ENCODE data around the gene RHBDD1. TPM values are rescaled to one million over a fixed set of nuclear protein-coding genes. Genes with fewer than 3 reads are reported as not detected.
A peak's percentile ranks its signal among the peaks of the same experiment; 100 is the strongest.

RHBDD1 gene
- total RNA-seq, 3 donors from 2014 or later (not counting 1 experiment from before 2014, with no cell fraction given), result 33.7 to 49.7 (median 47.7) TPM

- DNase-seq (no peak), ATAC-seq (no peak)
- no peaks in the 10 kb centered on the region for H3K27me3 ChIP-seq (ENCODE audit: control insufficient read depth, insufficient read depth, low read length)
- H3K4me3 ChIP-seq (ENCODE audit: low read length), result no peak overlapping the region
- Mint-ChIP-seq H3K27me3 (ENCODE audit: low read depth in 2 of 2) (no peaks in the 10 kb centered on the region), H3K36me3 (no peaks in the 10 kb centered on the region), H3K4me3 (no peak overlapping the region), H3K9me3 (no peaks in the 10 kb centered on the region), H3K27ac (no peak overlapping the region), H3K4me1 (peaks cover 14 to 15% of the 10 kb centered on the region in 2 donors)
- no peaks in the 10 kb centered on the region for H3K9me3 ChIP-seq (ENCODE audit: control insufficient read depth, insufficient read depth, low read length)
- peaks cover 10% of the 10 kb centered on the region for H3K4me1 ChIP-seq (ENCODE audit: control insufficient read depth, insufficient read depth, low read length)
- TF ChIP-seq CTCF (IDR thresholded peaks at IDR 0.05), result no peak
- intact Hi-C loops (cut with micrococcal nuclease), result no loop called here
- H3K27ac ChIP-seq (ENCODE audit: low read length), result peak overlapping the region; percentile 78
- WGBS (ENCODE audit: insufficient coverage), result 100% methylated on average over 1 of the region's 1 CpG
- peaks cover 2% of the 10 kb centered on the region for H3K36me3 ChIP-seq (ENCODE audit: control insufficient read depth, insufficient read depth, low read length)
Measured at GRCh38 chr2:226910384-226910783, 74.5 kb downstream of the RHBDD1 start.

- H3K36me3 Mint-ChIP-seq, result no peaks in the 10 kb centered on the region
- ATAC-seq (no peak), DNase-seq (no peak)
- Histone ChIP-seq H3K9me3 (ENCODE audit: control insufficient read depth, insufficient read depth, low read length) (no peaks in the 10 kb centered on the region), H3K4me1 (ENCODE audit: control insufficient read depth, insufficient read depth, low read length) (no peaks in the 10 kb centered on the region), H3K27ac (ENCODE audit: low read length) (no peak overlapping the region), H3K27me3 (ENCODE audit: control insufficient read depth, insufficient read depth, low read length) (no peaks in the 10 kb centered on the region), H3K4me3 (ENCODE audit: low read length) (no peak overlapping the region), H3K36me3 (ENCODE audit: control insufficient read depth, insufficient read depth, low read length) (peaks cover 2% of the 10 kb centered on the region)
- no peaks in the 10 kb centered on the region for H3K27me3 Mint-ChIP-seq (ENCODE audit: low read depth in 2 of 2)
- H3K27ac Mint-ChIP-seq, result no peak overlapping the region
- no peak overlapping the region for H3K4me3 Mint-ChIP-seq
- intact Hi-C loops (cut with micrococcal nuclease), result no loop called here
- no peak for TF ChIP-seq CTCF (IDR thresholded peaks at IDR 0.05)
- WGBS (ENCODE audit: insufficient coverage), result 100% methylated on average over 2 of the region's 3 CpGs
- H3K4me1 Mint-ChIP-seq, result no peaks in the 10 kb centered on the region
- H3K9me3 Mint-ChIP-seq, result no peaks in the 10 kb centered on the region
Measured at GRCh38 chr2:226911932-226912331, 76.1 kb downstream of the RHBDD1 start.

- Mint-ChIP-seq H3K4me1 (no peaks in the 10 kb centered on the region), H3K36me3 (no peaks in the 10 kb centered on the region), H3K4me3 (no peak overlapping the region), H3K27ac (no peak overlapping the region), H3K27me3 (ENCODE audit: low read depth in 2 of 2) (no peaks in the 10 kb centered on the region), H3K9me3 (no peaks in the 10 kb centered on the region)
- TF ChIP-seq CTCF (IDR thresholded peaks at IDR 0.05), result no peak
- Histone ChIP-seq H3K4me3 (ENCODE audit: low read length) (no peak overlapping the region), H3K9me3 (ENCODE audit: control insufficient read depth, insufficient read depth, low read length) (no peaks in the 10 kb centered on the region), H3K4me1 (ENCODE audit: control insufficient read depth, insufficient read depth, low read length) (no peaks in the 10 kb centered on the region), H3K27me3 (ENCODE audit: control insufficient read depth, insufficient read depth, low read length) (no peaks in the 10 kb centered on the region), H3K36me3 (ENCODE audit: control insufficient read depth, insufficient read depth, low read length) (peaks cover 2% of the 10 kb centered on the region), H3K27ac (ENCODE audit: low read length) (no peak overlapping the region)
- ATAC-seq (no peak), DNase-seq (no peak)
- intact Hi-C loops (cut with micrococcal nuclease), result no loop called here
Measured at GRCh38 chr2:226913641-226914040, 77.8 kb downstream of the RHBDD1 start.

- H3K4me3 Mint-ChIP-seq, result no peak overlapping the region
- DNase-seq, result no peak
- Histone ChIP-seq H3K27ac (ENCODE audit: low read length) (no peak overlapping the region), H3K27me3 (ENCODE audit: control insufficient read depth, insufficient read depth, low read length) (no peaks in the 10 kb centered on the region), H3K9me3 (ENCODE audit: control insufficient read depth, insufficient read depth, low read length) (no peaks in the 10 kb centered on the region), H3K4me3 (ENCODE audit: low read length) (no peak overlapping the region), H3K36me3 (ENCODE audit: control insufficient read depth, insufficient read depth, low read length) (peaks cover 2% of the 10 kb centered on the region), H3K4me1 (ENCODE audit: control insufficient read depth, insufficient read depth, low read length) (no peaks in the 10 kb centered on the region)
- no peak overlapping the region for H3K27ac Mint-ChIP-seq
- WGBS (ENCODE audit: insufficient coverage), result 92% methylated on average over 6 of the region's 6 CpGs
- H3K9me3 Mint-ChIP-seq, result no peaks in the 10 kb centered on the region
- peaks cover 0 to 4% of the 10 kb centered on the region in 2 donors for H3K4me1 Mint-ChIP-seq
- H3K27me3 Mint-ChIP-seq (ENCODE audit: low read depth in 2 of 2), result no peaks in the 10 kb centered on the region
- no peak for TF ChIP-seq CTCF (IDR thresholded peaks at IDR 0.05)
- peaks cover under 1% of the 10 kb centered on the region for H3K36me3 Mint-ChIP-seq
- ATAC-seq, result no peak
- intact Hi-C loops (cut with micrococcal nuclease), result no loop called here
Measured at GRCh38 chr2:226915846-226916360, 80.0 kb downstream of the RHBDD1 start.

Data from natural killer cell (primary cell).